Osteoblast (primary cell): ENCODE results near the gene CROCC. TPM values are rescaled to one million over a fixed set of nuclear protein-coding genes. Genes with fewer than 3 reads are reported as not detected.

ENCODE experiments used
- DNase-seq: peaks from one replicate; pipeline ENCODE4 v3.0.0; 2011; ENCODE audit warnings: low spot score, mixed read lengths; ENCODE audit not compliant: insufficient read length; ENCODE audit errors: missing footprints
- H2AFZ ChIP-seq: 2 replicates; pipeline ENCODE4 v1.6.0; 2011; ENCODE audit warnings: mild to moderate bottlenecking, low read length
- H3K27ac ChIP-seq: 2 replicates; pipeline ENCODE4 v1.5.1; 2011; ENCODE audit warnings: mild to moderate bottlenecking, low read depth, low read length, moderate library complexity
- H3K27me3 ChIP-seq: 2 replicates; pipeline ENCODE4 v1.6.0; 2012; ENCODE audit warnings: mild to moderate bottlenecking, control low read depth, inconsistent platforms, low read length, moderate library complexity; ENCODE audit not compliant: insufficient read depth
- H3K36me3 ChIP-seq: 2 replicates; pipeline ENCODE4 v1.5.1; 2011; ENCODE audit warnings: mild to moderate bottlenecking, low read length, control low read depth, moderate library complexity; ENCODE audit not compliant: insufficient read depth
- H3K4me1 ChIP-seq: 2 replicates; pipeline ENCODE4 v1.5.1; 2011; ENCODE audit warnings: mild to moderate bottlenecking, low read length, control low read depth, moderate library complexity; ENCODE audit not compliant: insufficient read depth
- H3K4me2 ChIP-seq: 2 replicates; pipeline ENCODE4 v1.6.0; 2011; ENCODE audit warnings: mild to moderate bottlenecking, low read length; ENCODE audit not compliant: insufficient read depth
- H3K4me3 ChIP-seq: fragments of 200-600 bp; sonication (generic); 3 replicates; pipeline ENCODE4 v1.5.1; 2012; ENCODE audit warnings: mild to moderate bottlenecking, low read length, inconsistent platforms; ENCODE audit not compliant: insufficient read depth
- H3K79me2 ChIP-seq: 2 replicates; pipeline ENCODE4 v1.6.0; 2012; ENCODE audit warnings: mild to moderate bottlenecking, low read length, control low read depth, inconsistent platforms; ENCODE audit not compliant: insufficient read depth
- H3K9me3 ChIP-seq: 2 replicates; pipeline ENCODE4 v1.5.1; 2011; ENCODE audit warnings: low read depth, low read length, control low read depth
- H4K20me1 ChIP-seq: 2 replicates; pipeline ENCODE4 v1.6.0; 2012; ENCODE audit warnings: mild to moderate bottlenecking, low read length, control low read depth; ENCODE audit not compliant: insufficient read depth
- CTCF ChIP-seq: IDR thresholded peaks from 2 replicates; pipeline ENCODE4 v1.5.1; 2011; ENCODE audit warnings: mild to moderate bottlenecking, low read depth, low read length, moderate library complexity; ENCODE audit errors: extremely low read depth
- total RNA-seq: library from RNA; depleted of rRNA; stranded (reverse); fragments of >200 nt; gene quantifications from 2 replicates; pipeline ENCODE4 v1.2.3, GENCODE V29; 2012

The CROCC gene
- total RNA-seq, 1 donor = 20.3 TPM

- no peaks in the 10 kb centered on the region for H3K27me3 ChIP-seq
- no peak overlapping the region for H3K27ac ChIP-seq
- H3K9me3 ChIP-seq = no peaks in the 10 kb centered on the region
- H3K4me1 ChIP-seq = peaks cover 42% of the 10 kb centered on the region
- no peak overlapping the region for H3K4me2 ChIP-seq
- H3K4me3 ChIP-seq = no peak overlapping the region
- peaks cover 19% of the 10 kb centered on the region for H3K36me3 ChIP-seq
- TF ChIP-seq CTCF = no peak
- no peak overlapping the region for H2AFZ ChIP-seq
- DNase-seq = peak; percentile 52
- peaks cover 7% of the 10 kb centered on the region for H3K79me2 ChIP-seq
- H4K20me1 ChIP-seq = peaks cover 10% of the 10 kb centered on the region
Measured at GRCh38 chr1:17014671-17015567, 93.2 kb downstream of the CROCC start.

- H3K27ac ChIP-seq = peak overlapping the region; percentile 11
- no peaks in the 10 kb centered on the region for H4K20me1 ChIP-seq
- no peaks in the 10 kb centered on the region for H3K79me2 ChIP-seq
- H3K27me3 ChIP-seq = no peaks in the 10 kb centered on the region
- H3K4me2 ChIP-seq = peak overlapping the region; percentile 46
- H2AFZ ChIP-seq = no peak overlapping the region
- peaks cover 33% of the 10 kb centered on the region for H3K36me3 ChIP-seq
- no peaks in the 10 kb centered on the region for H3K9me3 ChIP-seq
- H3K4me3 ChIP-seq = no peak overlapping the region
- peak; percentile 92 for DNase-seq
- peaks cover 29% of the 10 kb centered on the region for H3K4me1 ChIP-seq
- no peak for TF ChIP-seq CTCF
Measured at GRCh38 chr1:17016317-17016661, 94.6 kb downstream of the CROCC start.

- H3K4me1 ChIP-seq = peaks cover 22% of the 10 kb centered on the region
- H3K9me3 ChIP-seq = no peaks in the 10 kb centered on the region
- no peak overlapping the region for H3K4me3 ChIP-seq
- H3K4me2 ChIP-seq = no peak overlapping the region
- H3K27ac ChIP-seq = no peak overlapping the region
- no peaks in the 10 kb centered on the region for H4K20me1 ChIP-seq
- H3K27me3 ChIP-seq = no peaks in the 10 kb centered on the region
- TF ChIP-seq CTCF = no peak
- peaks cover 44% of the 10 kb centered on the region for H3K36me3 ChIP-seq
- H3K79me2 ChIP-seq = no peaks in the 10 kb centered on the region
- no peak for DNase-seq
- H2AFZ ChIP-seq = no peak overlapping the region
Measured at GRCh38 chr1:17017435-17017834, 95.7 kb downstream of the CROCC start.

GRCh38 chr1:17018849-17019248 lies 97.1 kb downstream of the CROCC start:
- Histone ChIP-seq H3K4me1 (peaks cover 11% of the 10 kb centered on the region), H3K79me2 (no peaks in the 10 kb centered on the region), H3K27ac (no peak overlapping the region), H3K9me3 (no peaks in the 10 kb centered on the region), H3K36me3 (peaks cover 58% of the 10 kb centered on the region), H2AFZ (no peak overlapping the region), H3K4me3 (no peak overlapping the region), H4K20me1 (no peaks in the 10 kb centered on the region), H3K27me3 (no peaks in the 10 kb centered on the region), H3K4me2 (no peak overlapping the region)
- no peak for TF ChIP-seq CTCF
- DNase-seq = peak; percentile 5
